HepG2 (cell line): Measurements from ENCODE around the gene PASK. TPM values are rescaled to one million over a fixed set of nuclear protein-coding genes. Genes with fewer than 3 reads are reported as not detected.

Experiments used
- ADNP ChIP-seq: sonication (generic); formaldehyde crosslinking; IDR thresholded peaks from 2 replicates; pipeline ENCODE4 v1.4.0; 2020; ENCODE audit warnings: missing genetic modification reagents
- BCLAF1 ChIP-seq: fragments of 450-650 bp; IDR thresholded peaks from 2 replicates; pipeline ENCODE4 v1.6.1; 2017; ENCODE audit warnings: mild to moderate bottlenecking
- CBFB ChIP-seq: sonication (generic); formaldehyde crosslinking; IDR thresholded peaks from 2 replicates; pipeline ENCODE4 v1.4.0; 2020; ENCODE audit warnings: missing genetic modification reagents
- KDM5A ChIP-seq: fragments of 200-600 bp; sonication (generic); IDR thresholded peaks from 2 replicates; pipeline ENCODE4 v1.7.0; 2018; ENCODE audit warnings: antibody characterized with exemption, mild to moderate bottlenecking, low read length, borderline replicate concordance
- NFE2L1 ChIP-seq: sonication (generic); formaldehyde crosslinking; IDR thresholded peaks from 2 replicates; pipeline ENCODE4 v1.4.0; 2020; ENCODE audit warnings: missing genetic modification reagents, mild to moderate bottlenecking, borderline replicate concordance
- PLRG1 ChIP-seq: fragments of 450-650 bp; conservative IDR thresholded peaks from 2 replicates; pipeline ENCODE4 v1.6.1; 2016
- SNAPC4 ChIP-seq: sonication (generic); formaldehyde crosslinking; IDR thresholded peaks from 2 replicates; pipeline ENCODE4 v1.4.0; 2020; ENCODE audit warnings: mild to moderate bottlenecking, missing genetic modification reagents
- SP4 ChIP-seq: sonication (generic); formaldehyde crosslinking; IDR thresholded peaks from 2 replicates; pipeline ENCODE4 v1.8.1; 2023; ENCODE audit warnings: mild to moderate bottlenecking, missing genetic modification reagents
- TBP ChIP-seq: sonication (generic); formaldehyde crosslinking; IDR thresholded peaks from 2 replicates; pipeline ENCODE4 v1.5.0; 2020; ENCODE audit warnings: missing genetic modification reagents
- YEATS2 ChIP-seq: sonication (generic); formaldehyde crosslinking; IDR thresholded peaks from 2 replicates; pipeline ENCODE4 v1.4.0; 2020; ENCODE audit warnings: missing genetic modification reagents, borderline replicate concordance
- ZBTB10 ChIP-seq: sonication (generic); formaldehyde crosslinking; IDR thresholded peaks from 2 replicates; pipeline ENCODE4 v1.4.0; 2020; ENCODE audit warnings: missing genetic modification reagents, borderline replicate concordance
- ZFP36L1 ChIP-seq: sonication (generic); formaldehyde crosslinking; IDR thresholded peaks from 2 replicates; pipeline ENCODE4 v1.8.0; 2022; ENCODE audit warnings: mild to moderate bottlenecking, missing genetic modification reagents, moderate library complexity
- ZNF234 ChIP-seq: sonication (generic); formaldehyde crosslinking; conservative IDR thresholded peaks from 2 replicates; pipeline ENCODE4 v1.5.1; 2020; ENCODE audit warnings: mild to moderate bottlenecking, missing genetic modification reagents
- ZNF468 ChIP-seq: sonication (generic); formaldehyde crosslinking; IDR thresholded peaks from 2 replicates; pipeline ENCODE4 v1.8.0; 2022; ENCODE audit warnings: mild to moderate bottlenecking, moderate library complexity, missing genetic modification reagents
- ZNF501 ChIP-seq: sonication (generic); formaldehyde crosslinking; IDR thresholded peaks from 2 replicates; pipeline ENCODE4 v1.5.1; 2020; ENCODE audit warnings: mild to moderate bottlenecking, moderate library complexity, missing genetic modification reagents
- ZSCAN9 ChIP-seq: IDR thresholded peaks from 2 replicates; pipeline ENCODE4 v1.6.1; 2016; ENCODE audit warnings: borderline replicate concordance
- polyA plus RNA-seq, 8 experiments: library from polyadenylated mRNA; depleted of rRNA in 3 of 8; stranded (reverse) in 7 of 8; unstranded in 1 of 8; fragments of >200 nt; fragmentation: Illumina TruSeq in 4 of 8; extraction: Trizol in 4 of 8; gene quantifications; 2 replicates each; pipeline versions ENCODE4 v1.2.1 to v1.2.3, GENCODE V29; 2011 to 2016; ENCODE audit warnings: low read depth in 4 of 8, missing spikeins in 1 of 8, mixed read lengths in 1 of 8; ENCODE audit not compliant: insufficient read depth in 1 of 8
- total RNA-seq, 5 experiments: library from RNA; depleted of rRNA; stranded (reverse); fragments of >200 nt; fragmentation: Illumina TruSeq; extraction: Trizol; gene quantifications; 2 replicates each; pipeline ENCODE4 v1.2.3, GENCODE V29; 2016; ENCODE audit warnings: low read depth in 1 of 5
- TF ChIP-seq, protein P1 (sequence below): sonication (generic); formaldehyde crosslinking; IDR thresholded peaks from 2 replicates; pipeline ENCODE4 v1.4.0; 2020; ENCODE audit warnings: mild to moderate bottlenecking, missing genetic modification reagents, borderline replicate concordance

Gene PASK
- total and polyA plus RNA-seq, 2 of the 13 experiments (the other 11 are each of a cell fraction or from before 2014, with no cell fraction given) = 6.9 to 17.0 TPM

DNA sequence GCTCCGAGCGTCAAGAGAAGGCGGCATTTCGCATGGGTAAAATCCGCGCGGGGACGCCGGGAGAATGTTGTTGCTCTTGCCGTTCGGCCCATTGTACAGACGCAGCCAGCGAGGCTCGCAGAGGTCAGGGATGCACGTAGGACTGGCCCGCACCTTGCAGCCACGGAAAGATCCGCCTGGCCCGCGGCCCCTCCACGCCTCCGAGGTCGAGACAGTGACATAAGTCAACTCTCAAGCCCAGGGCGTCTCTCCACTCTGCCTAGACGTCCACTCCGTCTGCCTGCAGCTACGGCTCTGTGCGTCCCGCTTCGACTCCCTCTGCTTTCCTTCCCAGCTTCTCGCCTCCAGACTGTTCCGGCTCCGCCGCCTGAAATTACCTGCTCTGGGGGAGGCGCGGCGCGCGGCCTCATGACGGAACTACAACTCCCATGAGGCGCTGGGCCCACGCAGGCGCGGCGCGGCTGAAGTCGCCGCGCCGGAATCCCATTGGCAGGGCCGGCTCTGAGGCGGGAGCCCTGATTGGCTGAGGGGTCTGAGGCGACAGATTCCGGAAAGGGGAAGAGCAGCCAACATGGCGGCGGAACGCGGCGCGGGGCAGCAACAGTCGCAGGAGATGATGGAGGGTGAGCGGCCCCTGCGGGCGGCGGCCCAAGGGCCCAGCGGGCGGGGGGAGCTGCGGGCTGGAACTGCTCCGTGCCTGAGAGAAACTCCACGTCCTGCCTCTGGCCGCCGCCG, 820 bp upstream of the PASK start, which contains the start of gene PPP1R7 (continued):
- TF ChIP-seq YEATS2 (peak; percentile 18; the same call in 1 of the 2 replicates), CBFB (CRISPR knock-in tag) (no peak; the same call in 1 of the 2 replicates), BCLAF1 (no peak), ADNP (CRISPR knock-in tag) (peak; percentile 97), ZBTB10 (CRISPR knock-in tag) (no peak), ZNF468 (CRISPR knock-in tag) (0 out of 2 replicates have a peak, but pooled peaks have one; percentile 11), ZSCAN9 (peak; percentile 82; the same call in 1 of the 2 replicates), ZNF501 (CRISPR knock-in tag) (peak; percentile 61), PLRG1 (no peak), ZNF234 (CRISPR knock-in tag) (no peak), ZFP36L1 (0 out of 2 replicates have a peak, but pooled peaks have one; percentile 39), KDM5A (no peak; the same call in none of the 2 replicates), NFE2L1 (CRISPR knock-in tag) (no peak), SP4 (CRISPR knock-in tag) (no peak; the same call in none of the 2 replicates), SNAPC4 (CRISPR knock-in tag) (0 out of 2 replicates have a peak, but pooled peaks have one; percentile 10), TBP (CRISPR knock-in tag) (no peak)
- TF ChIP-seq, protein P1, sequence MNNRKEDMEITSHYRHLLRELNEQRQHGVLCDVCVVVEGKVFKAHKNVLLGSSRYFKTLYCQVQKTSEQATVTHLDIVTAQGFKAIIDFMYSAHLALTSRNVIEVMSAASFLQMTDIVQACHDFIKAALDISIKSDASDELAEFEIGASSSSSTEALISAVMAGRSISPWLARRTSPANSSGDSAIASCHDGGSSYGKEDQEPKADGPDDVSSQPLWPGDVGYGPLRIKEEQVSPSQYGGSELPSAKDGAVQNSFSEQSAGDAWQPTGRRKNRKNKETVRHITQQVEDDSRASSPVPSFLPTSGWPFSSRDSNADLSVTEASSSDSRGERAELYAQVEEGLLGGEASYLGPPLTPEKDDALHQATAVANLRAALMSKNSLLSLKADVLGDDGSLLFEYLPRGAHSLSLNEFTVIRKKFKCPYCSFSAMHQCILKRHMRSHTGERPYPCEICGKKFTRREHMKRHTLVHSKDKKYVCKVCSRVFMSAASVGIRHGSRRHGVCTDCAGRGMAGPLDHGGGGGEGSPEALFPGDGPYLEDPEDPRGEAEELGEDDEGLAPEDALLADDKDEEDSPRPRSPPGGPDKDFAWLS = no peak
